Endodermal cell (in vitro differentiated cells): ENCODE data around the gene MAP2K7. TPM values are rescaled to one million over a fixed set of nuclear protein-coding genes. Genes with fewer than 3 reads are reported as not detected.

ENCODE experiments used
- DNase-seq: peaks from one replicate; pipeline ENCODE4 v3.0.0-alpha.2; 2017
- H3K27ac ChIP-seq: 2 replicates; pipeline ENCODE4 v1.5.1; 2013; ENCODE audit warnings: mild to moderate bottlenecking, low read depth, low read length, moderate library complexity
- H3K27me3 ChIP-seq: 2 replicates; pipeline ENCODE4 v1.6.1; 2013; ENCODE audit warnings: mild to moderate bottlenecking, low read length, moderate library complexity; ENCODE audit not compliant: insufficient read depth, control insufficient read depth, poor library complexity, severe bottlenecking
- H3K36me3 ChIP-seq: 2 replicates; pipeline ENCODE4 v1.7.0; 2013; ENCODE audit warnings: mild to moderate bottlenecking, low read length, moderate library complexity; ENCODE audit not compliant: control insufficient read depth, insufficient read depth
- H3K4me1 ChIP-seq: one replicate; pipeline ENCODE4 v1.7.0; 2013; ENCODE audit warnings: low read length; ENCODE audit not compliant: control insufficient read depth, insufficient read depth
- H3K4me3 ChIP-seq: 2 replicates; pipeline ENCODE4 v1.5.1; 2013; ENCODE audit warnings: mild to moderate bottlenecking, low read length, moderate library complexity
- H3K9ac ChIP-seq: 2 replicates; pipeline ENCODE4 v1.6.1; 2013; ENCODE audit warnings: mild to moderate bottlenecking, low read length, moderate library complexity; ENCODE audit not compliant: poor library complexity, severe bottlenecking; ENCODE audit errors: extremely low read depth
- H3K9me3 ChIP-seq: 2 replicates; pipeline ENCODE4 v1.6.1; 2013; ENCODE audit warnings: mild to moderate bottlenecking, low read length, moderate library complexity; ENCODE audit not compliant: control insufficient read depth
- H3K27ac Mint-ChIP-seq: 2 replicates; pipeline ENCODE4 v1.8.0; 2020; ENCODE audit warnings: mixed read lengths
- H3K27me3 Mint-ChIP-seq: 2 replicates; pipeline ENCODE4 v1.8.0; 2021; ENCODE audit warnings: mild to moderate bottlenecking, mixed read lengths; ENCODE audit not compliant: insufficient read depth
- H3K36me3 Mint-ChIP-seq: 2 replicates; pipeline ENCODE4 v1.8.0; 2020; ENCODE audit warnings: low read depth, mixed read lengths
- H3K4me1 Mint-ChIP-seq: 2 replicates; pipeline ENCODE4 v1.8.0; 2020; ENCODE audit warnings: mixed read lengths
- H3K4me3 Mint-ChIP-seq: 2 replicates; pipeline ENCODE4 v1.8.0; 2020; ENCODE audit warnings: mild to moderate bottlenecking, moderate library complexity, mixed read lengths
- H3K9me3 Mint-ChIP-seq: 2 replicates; pipeline ENCODE4 v1.8.0; 2020; ENCODE audit warnings: mild to moderate bottlenecking, mixed read lengths
- CTCF ChIP-seq: fragments of 200-600 bp; sonication (generic); conservative IDR thresholded peaks from 2 replicates; pipeline ENCODE4 v1.5.0; 2021; ENCODE audit warnings: antibody characterized with exemption, mild to moderate bottlenecking
- WGBS, 2 experiments: methylation state at CpG; one replicate each; pipeline versions ENCODE4 v1.1.5 to v1.1.7; 2013; ENCODE audit warnings: missing lambda C conversion rate in 2 of 2, mixed read lengths in 1 of 2; ENCODE audit not compliant: insufficient coverage in 1 of 2, insufficient read length in 1 of 2; 5-methylcytosine and 5-hydroxymethylcytosine counted together
- total RNA-seq, 2 donors: library from RNA; stranded (reverse); fragmentation: NEBNext Ultra II Directional in 1 of 2; extraction: Animal tissue kit (Norgen Biotek cat#: 25700) in 1 of 2; gene quantifications; 2 replicates in 1 of 2; 3 replicates in 1 of 2; pipeline ENCODE4 v1.2.1, GENCODE V29; 2021

The MAP2K7 gene
- total RNA-seq, 2 donors from 2014 or later: 33.4 to 40.0 TPM

- Histone ChIP-seq H3K27me3 (no peaks in the 10 kb centered on the region), H3K27ac (no peak overlapping the region), H3K9ac (no peak overlapping the region), H3K4me3 (no peak overlapping the region), H3K36me3 (no peaks in the 10 kb centered on the region), H3K9me3 (peaks cover 5% of the 10 kb centered on the region), H3K4me1 (no peaks in the 10 kb centered on the region)
- no peaks in the 10 kb centered on the region for H3K9me3 Mint-ChIP-seq
- H3K4me3 Mint-ChIP-seq: no peak overlapping the region
- DNase-seq: no peak
- H3K27me3 Mint-ChIP-seq: no peaks in the 10 kb centered on the region
- H3K36me3 Mint-ChIP-seq: no peaks in the 10 kb centered on the region
- H3K27ac Mint-ChIP-seq: no peak overlapping the region
- WGBS, 2 experiments: 96 to 97% methylated on average over 4 of the region's 4 CpGs
- peaks cover 3% of the 10 kb centered on the region for H3K4me1 Mint-ChIP-seq
- TF ChIP-seq CTCF: no peak
These were observed 44.3 kb downstream of the MAP2K7 start for GRCh38 chr19:7947939-7948338.

DNA sequence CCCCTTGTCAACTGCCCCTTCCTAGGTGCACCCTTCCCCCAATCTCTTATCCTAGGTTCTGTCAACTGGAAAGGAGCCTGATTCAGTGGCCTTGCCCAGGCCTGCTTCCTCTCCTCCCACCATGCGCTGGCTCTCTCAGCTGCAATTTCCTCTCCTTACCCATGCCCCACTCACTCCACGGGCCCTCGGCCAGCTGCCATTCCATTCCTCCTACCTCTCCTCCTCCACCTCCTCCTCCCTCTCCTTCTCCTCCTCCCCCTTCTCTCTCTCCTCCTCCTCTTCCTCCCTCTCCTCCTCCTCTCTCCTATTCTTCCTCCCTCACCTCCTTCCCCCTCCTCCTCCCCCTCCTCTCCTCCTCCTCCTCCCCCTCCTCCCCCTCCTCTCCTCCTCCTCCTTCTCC, 49.4 kb downstream of the MAP2K7 start:
- Mint-ChIP-seq H3K27me3 (no peaks in the 10 kb centered on the region), H3K4me1 (no peaks in the 10 kb centered on the region), H3K27ac (no peak overlapping the region), H3K9me3 (no peaks in the 10 kb centered on the region), H3K4me3 (no peak overlapping the region), H3K36me3 (peaks cover 5% of the 10 kb centered on the region)
- Histone ChIP-seq H3K4me3 (no peak overlapping the region), H3K4me1 (no peaks in the 10 kb centered on the region), H3K9ac (no peak overlapping the region), H3K36me3 (peaks cover 5% of the 10 kb centered on the region), H3K27ac (no peak overlapping the region), H3K9me3 (peaks cover 2% of the 10 kb centered on the region), H3K27me3 (no peaks in the 10 kb centered on the region)
- DNase-seq: no peak
- 73 to 78% methylated on average over 3 of the region's 3 CpGs for WGBS, 2 experiments
- TF ChIP-seq CTCF: no peak

- Histone ChIP-seq H3K9me3 (no peaks in the 10 kb centered on the region), H3K9ac (no peak overlapping the region), H3K4me1 (no peaks in the 10 kb centered on the region), H3K36me3 (peaks cover 10% of the 10 kb centered on the region), H3K4me3 (no peak overlapping the region), H3K27me3 (no peaks in the 10 kb centered on the region), H3K27ac (no peak overlapping the region)
- Mint-ChIP-seq H3K36me3 (peaks cover 7% of the 10 kb centered on the region), H3K4me3 (no peak overlapping the region), H3K9me3 (no peaks in the 10 kb centered on the region), H3K27me3 (no peaks in the 10 kb centered on the region), H3K27ac (no peak overlapping the region), H3K4me1 (no peaks in the 10 kb centered on the region)
- TF ChIP-seq CTCF: no peak
- DNase-seq: no peak
- WGBS, 2 experiments: 78 to 89% methylated on average over 4 to 7 of the region's 7 CpGs
These were observed 49.9 kb downstream of the MAP2K7 start for GRCh38 chr19:7953576-7953975.
